22Rv1 (cell line): ENCODE results near the gene CNN3.

Source experiments
- ZFX ChIP-seq: fragments of 450-650 bp; IDR thresholded peaks from 2 replicates; pipeline ENCODE4 v1.6.1; 2017; ENCODE audit warnings: antibody characterized with exemption, borderline replicate concordance
- TF ChIP-seq, protein P1 (sequence below): fragments of 450-650 bp; IDR thresholded peaks from 2 replicates; pipeline ENCODE4 v1.5.1; 2017; ENCODE audit warnings: mild to moderate bottlenecking

DNA sequence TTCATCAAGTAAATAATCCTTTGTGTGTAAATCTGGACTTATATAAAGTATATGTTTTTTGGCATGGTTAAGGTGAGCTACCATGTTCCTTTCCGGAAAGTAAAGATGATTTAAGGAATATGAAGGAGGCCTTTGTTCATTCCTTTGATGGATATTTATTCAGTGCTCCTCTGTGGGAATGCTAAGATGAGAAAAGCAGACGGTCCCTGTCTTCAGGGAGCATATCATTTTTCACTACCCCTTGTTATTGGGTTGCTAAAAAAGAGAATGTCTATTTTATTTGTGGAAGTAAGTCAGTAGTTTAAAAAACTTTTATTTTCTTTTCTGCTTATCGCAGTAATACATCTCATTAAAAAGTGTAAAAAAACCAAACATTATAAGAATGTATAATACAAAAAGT, 35.1 kb upstream of the CNN3 start:
- TF ChIP-seq, protein P1, sequence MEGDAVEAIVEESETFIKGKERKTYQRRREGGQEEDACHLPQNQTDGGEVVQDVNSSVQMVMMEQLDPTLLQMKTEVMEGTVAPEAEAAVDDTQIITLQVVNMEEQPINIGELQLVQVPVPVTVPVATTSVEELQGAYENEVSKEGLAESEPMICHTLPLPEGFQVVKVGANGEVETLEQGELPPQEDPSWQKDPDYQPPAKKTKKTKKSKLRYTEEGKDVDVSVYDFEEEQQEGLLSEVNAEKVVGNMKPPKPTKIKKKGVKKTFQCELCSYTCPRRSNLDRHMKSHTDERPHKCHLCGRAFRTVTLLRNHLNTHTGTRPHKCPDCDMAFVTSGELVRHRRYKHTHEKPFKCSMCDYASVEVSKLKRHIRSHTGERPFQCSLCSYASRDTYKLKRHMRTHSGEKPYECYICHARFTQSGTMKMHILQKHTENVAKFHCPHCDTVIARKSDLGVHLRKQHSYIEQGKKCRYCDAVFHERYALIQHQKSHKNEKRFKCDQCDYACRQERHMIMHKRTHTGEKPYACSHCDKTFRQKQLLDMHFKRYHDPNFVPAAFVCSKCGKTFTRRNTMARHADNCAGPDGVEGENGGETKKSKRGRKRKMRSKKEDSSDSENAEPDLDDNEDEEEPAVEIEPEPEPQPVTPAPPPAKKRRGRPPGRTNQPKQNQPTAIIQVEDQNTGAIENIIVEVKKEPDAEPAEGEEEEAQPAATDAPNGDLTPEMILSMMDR, result no peak
- TF ChIP-seq ZFX, result no peak
